WTC11 (cell line): ENCODE measurements around the gene TOR4A. TPM values are rescaled to one million over a fixed set of nuclear protein-coding genes. Genes with fewer than 3 reads are reported as not detected.

Source experiments
- AR ChIP-seq: fragments of 250-450 bp; sonication (Bioruptor Pico); IDR thresholded peaks from 2 replicates; pipeline ENCODE4 v1.9.0; 2021; ENCODE audit warnings: mild to moderate bottlenecking
- ARID4B ChIP-seq: sonication (generic); formaldehyde crosslinking; IDR thresholded peaks from 2 replicates; pipeline ENCODE4 v1.8.0; 2023; ENCODE audit warnings: missing genetic modification reagents, mild to moderate bottlenecking, borderline replicate concordance
- ATF2 ChIP-seq: sonication (generic); formaldehyde crosslinking; IDR thresholded peaks from 2 replicates; pipeline ENCODE4 v1.8.1; 2022; ENCODE audit warnings: low read depth, missing genetic modification reagents, borderline replicate concordance
- ATF3 ChIP-seq: sonication (generic); formaldehyde crosslinking; conservative IDR thresholded peaks from 2 replicates; pipeline ENCODE4 v1.8.1; 2022; ENCODE audit warnings: mild to moderate bottlenecking, missing genetic modification reagents
- CDX4 ChIP-seq: fragments of 250-450 bp; sonication (Bioruptor Pico); IDR thresholded peaks from 2 replicates; pipeline ENCODE4 v1.9.0; 2021; ENCODE audit warnings: moderate library complexity, mild to moderate bottlenecking, inconsistent platforms, borderline replicate concordance
- E2F1 ChIP-seq: sonication (generic); formaldehyde crosslinking; IDR thresholded peaks from 2 replicates; pipeline ENCODE4 v1.8.0; 2022; ENCODE audit warnings: mild to moderate bottlenecking, missing genetic modification reagents
- E2F4 ChIP-seq: sonication (generic); formaldehyde crosslinking; IDR thresholded peaks from 2 replicates; pipeline ENCODE4 v1.8.1; 2022; ENCODE audit warnings: low read depth, mild to moderate bottlenecking, moderate library complexity, missing genetic modification reagents, borderline replicate concordance
- EMX1 ChIP-seq: fragments of 250-450 bp; sonication (Bioruptor Pico); IDR thresholded peaks from 2 replicates; pipeline ENCODE4 v1.8.0; 2021; ENCODE audit warnings: mild to moderate bottlenecking
- ERG ChIP-seq: fragments of 250-450 bp; sonication (Bioruptor Pico); IDR thresholded peaks from 2 replicates; pipeline ENCODE4 v1.8.0; 2021; ENCODE audit warnings: mild to moderate bottlenecking
- FOXK1 ChIP-seq: sonication (generic); formaldehyde crosslinking; IDR thresholded peaks from 2 replicates; pipeline ENCODE4 v1.8.0; 2022; ENCODE audit warnings: mild to moderate bottlenecking, moderate library complexity, missing genetic modification reagents
- IRF1 ChIP-seq: sonication (generic); formaldehyde crosslinking; IDR thresholded peaks from 2 replicates; pipeline ENCODE4 v1.8.0; 2023; ENCODE audit warnings: missing genetic modification reagents
- MAX ChIP-seq: sonication (generic); formaldehyde crosslinking; IDR thresholded peaks from 2 replicates; pipeline ENCODE4 v1.8.0; 2022; ENCODE audit warnings: mild to moderate bottlenecking, missing genetic modification reagents
- NFATC4 ChIP-seq: fragments of 250-450 bp; sonication (Bioruptor Pico); IDR thresholded peaks from 2 replicates; pipeline ENCODE4 v1.9.0; 2021; ENCODE audit warnings: mild to moderate bottlenecking
- NR2C2 ChIP-seq: sonication (generic); formaldehyde crosslinking; IDR thresholded peaks from 2 replicates; pipeline ENCODE4 v1.8.0; 2022; ENCODE audit warnings: mild to moderate bottlenecking, missing genetic modification reagents
- RELA ChIP-seq: sonication (generic); formaldehyde crosslinking; IDR thresholded peaks from 2 replicates; pipeline ENCODE4 v1.8.1; 2022; ENCODE audit warnings: missing genetic modification reagents, mild to moderate bottlenecking, borderline replicate concordance
- TCF7 ChIP-seq: sonication (generic); formaldehyde crosslinking; IDR thresholded peaks from 2 replicates; pipeline ENCODE4 v1.8.0; 2022; ENCODE audit warnings: mild to moderate bottlenecking, low read depth, missing genetic modification reagents, moderate library complexity
- TP53 ChIP-seq: sonication (generic); formaldehyde crosslinking; IDR thresholded peaks from 2 replicates; pipeline ENCODE4 v1.8.1; 2023; ENCODE audit warnings: mild to moderate bottlenecking, missing genetic modification reagents
- USF1 ChIP-seq: sonication (generic); formaldehyde crosslinking; IDR thresholded peaks from 2 replicates; pipeline ENCODE4 v1.8.0; 2022; ENCODE audit warnings: mild to moderate bottlenecking, missing genetic modification reagents
- USF2 ChIP-seq: sonication (generic); formaldehyde crosslinking; IDR thresholded peaks from 2 replicates; pipeline ENCODE4 v1.8.1; 2023; ENCODE audit warnings: mild to moderate bottlenecking, missing genetic modification reagents, moderate library complexity
- ZNF219 ChIP-seq: sonication (generic); formaldehyde crosslinking; IDR thresholded peaks from 2 replicates; pipeline ENCODE4 v1.8.0; 2023; ENCODE audit warnings: missing genetic modification reagents, mild to moderate bottlenecking, borderline replicate concordance
- ZNF423 ChIP-seq: fragments of 250-450 bp; sonication (Bioruptor Pico); IDR thresholded peaks from 2 replicates; pipeline ENCODE4 v2.1.2; 2022; ENCODE audit warnings: mild to moderate bottlenecking, moderate library complexity
- ZNF671 ChIP-seq: fragments of 250-450 bp; sonication (Bioruptor Pico); IDR thresholded peaks from 2 replicates; pipeline ENCODE4 v1.8.0; 2021; ENCODE audit warnings: mild to moderate bottlenecking
- total RNA-seq: library from RNA; stranded (reverse); gene quantifications from 3 replicates; pipeline ENCODE4 v1.2.3, GENCODE V29; 2021

Gene TOR4A
- total RNA-seq, 1 experiment from 2014 or later = 7.3 TPM

- TF ChIP-seq USF1 (CRISPR knock-in tag) (no peak), NFATC4 (CRISPR knock-in tag) (no peak), NR2C2 (CRISPR knock-in tag) (no peak), ATF3 (CRISPR knock-in tag) (no peak), ERG (CRISPR knock-in tag) (no peak), E2F1 (no peak), EMX1 (CRISPR knock-in tag) (no peak), MAX (CRISPR knock-in tag) (peak; percentile 52; the same call in 1 of the 2 replicates), AR (no peak), TP53 (CRISPR knock-in tag) (no peak), ZNF423 (CRISPR knock-in tag) (peak; percentile 87), IRF1 (no peak), RELA (CRISPR knock-in tag) (no peak), ZNF671 (CRISPR knock-in tag) (no peak), ZNF219 (CRISPR knock-in tag) (no peak), CDX4 (CRISPR knock-in tag) (no peak), ATF2 (CRISPR knock-in tag) (no peak), USF2 (CRISPR knock-in tag) (peak; percentile 34), FOXK1 (CRISPR knock-in tag) (no peak), ARID4B (CRISPR knock-in tag) (peak; percentile 84; the same call in 1 of the 2 replicates), E2F4 (CRISPR knock-in tag) (no peak), TCF7 (CRISPR knock-in tag) (no peak)
These were observed 41.1 kb upstream of the TOR4A start (continued) for GRCh38 chr9:137236238-137236935.
